Activated T-cell treated with anti-CD3 and anti-CD28 coated beads, Interleukin-2, amount 50 U/mL, for 72 hours (primary cell): ENCODE results near the gene GPA33. TPM values are rescaled to one million over a fixed set of nuclear protein-coding genes. Genes with fewer than 3 reads are reported as not detected.

Source experiments
- ATAC-seq, 2 donors: fragments of 150-1000 bp; cut with Tn5 transposase; replicated peaks in 1 of 2; 2 replicates each; pipeline ENCODE4 v1.10.0; 2021; ENCODE audit warnings: moderate library complexity in 2 of 2, mild to moderate bottlenecking in 1 of 2
- DNase-seq, 2 donors: peaks; one replicate each; pipeline ENCODE4 v3.0.0; 2021 to 2022; ENCODE audit warnings: mixed read lengths in 1 of 2
- H3K27ac Mint-ChIP-seq: one replicate; pipeline ENCODE4 v1.8.0; 2022; ENCODE audit warnings: mild to moderate bottlenecking, moderate library complexity, mixed read lengths
- H3K27me3 Mint-ChIP-seq: one replicate; pipeline ENCODE4 v1.8.0; 2022; ENCODE audit warnings: low read depth, mixed read lengths
- H3K36me3 Mint-ChIP-seq, 2 donors: one replicate each; pipeline ENCODE4 v1.8.0; 2022; ENCODE audit warnings: mixed read lengths in 2 of 2, mild to moderate bottlenecking in 1 of 2; ENCODE audit not compliant: insufficient read depth in 2 of 2
- H3K4me1 Mint-ChIP-seq: one replicate; pipeline ENCODE4 v1.8.0; 2022; ENCODE audit warnings: low read depth, mixed read lengths
- H3K4me3 Mint-ChIP-seq, 2 donors: one replicate each; pipeline ENCODE4 v1.8.0; 2022; ENCODE audit warnings: mild to moderate bottlenecking in 2 of 2, mixed read lengths in 2 of 2, moderate library complexity in 2 of 2
- H3K9me3 Mint-ChIP-seq, 2 donors: one replicate each; pipeline ENCODE4 v1.8.0; 2022; ENCODE audit warnings: mixed read lengths in 2 of 2
- total RNA-seq, 2 donors: library from RNA; stranded (reverse); gene quantifications; one replicate each; pipeline ENCODE4 v1.2.3, GENCODE V29; 2022

The GPA33 gene, protein sequence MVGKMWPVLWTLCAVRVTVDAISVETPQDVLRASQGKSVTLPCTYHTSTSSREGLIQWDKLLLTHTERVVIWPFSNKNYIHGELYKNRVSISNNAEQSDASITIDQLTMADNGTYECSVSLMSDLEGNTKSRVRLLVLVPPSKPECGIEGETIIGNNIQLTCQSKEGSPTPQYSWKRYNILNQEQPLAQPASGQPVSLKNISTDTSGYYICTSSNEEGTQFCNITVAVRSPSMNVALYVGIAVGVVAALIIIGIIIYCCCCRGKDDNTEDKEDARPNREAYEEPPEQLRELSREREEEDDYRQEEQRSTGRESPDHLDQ
- total RNA-seq = 1 to 10 TPM; 2.6 to 5.2 TPM

DNA sequence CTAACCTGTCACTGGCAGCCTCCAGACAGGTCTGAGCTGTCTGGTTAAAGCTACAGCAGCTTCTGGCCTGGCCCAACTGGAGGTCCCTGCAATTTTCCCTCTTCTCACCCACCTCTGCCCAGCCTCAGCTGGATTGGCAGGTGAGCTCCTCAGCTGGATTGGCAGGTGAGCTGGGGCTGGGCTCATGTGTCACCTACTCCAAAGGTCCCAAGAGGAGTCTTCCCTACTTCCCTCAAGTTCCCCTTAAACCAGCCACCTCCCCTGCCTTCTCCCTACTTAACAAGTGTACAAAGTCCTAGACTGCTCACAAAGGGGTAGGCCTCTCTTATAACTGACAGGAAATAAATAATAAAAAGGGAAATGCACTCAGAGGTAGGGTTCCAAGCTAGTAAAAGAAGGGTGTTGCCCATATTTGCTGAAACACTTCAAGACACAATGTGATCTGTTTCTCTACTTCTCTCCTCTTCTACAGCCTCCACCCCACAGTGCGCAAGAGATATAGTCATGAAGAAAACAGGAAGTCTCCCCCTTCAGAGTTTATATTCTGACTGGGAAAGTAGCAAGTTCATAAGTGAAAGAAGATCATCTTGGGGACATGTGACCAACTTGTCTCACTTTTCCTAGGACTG lies at the start of gene GPA33:
Gene GPA33 (minus strand): TSS at position 64 of the 629 bp plus-strand sequence. CDS start 90 bp downstream, outside the sequence.
- H3K9me3 Mint-ChIP-seq = no peaks in the 10 kb centered on the region
- H3K36me3 Mint-ChIP-seq = peaks cover 0 to 2% of the 10 kb centered on the region in 2 donors

DNA sequence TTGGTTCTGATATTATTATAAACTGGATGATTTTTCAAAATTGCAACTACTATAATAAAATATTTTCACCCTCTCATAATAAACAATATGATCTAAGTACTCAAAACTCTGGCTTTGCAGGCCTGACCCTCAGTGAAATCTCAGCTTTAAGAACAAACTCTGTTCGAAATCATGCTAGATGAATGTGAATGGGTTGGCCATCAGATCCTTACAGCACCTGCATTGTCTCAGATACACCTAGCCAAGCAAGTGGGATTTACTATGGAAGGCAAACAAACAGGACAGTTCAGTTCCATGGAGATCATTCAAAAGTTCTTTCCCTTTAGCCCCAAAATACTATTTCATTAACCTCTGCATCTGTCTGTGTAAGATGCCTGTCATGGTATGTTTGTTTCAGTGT lies 48.5 kb upstream of the GPA33 start:
- ATAC-seq (no peak), DNase-seq (no peak)
- H3K27me3 Mint-ChIP-seq = peaks cover 7% of the 10 kb centered on the region
- H3K9me3 Mint-ChIP-seq = peaks cover 0 to under 1% of the 10 kb centered on the region in 2 donors
- no peak overlapping the region for H3K27ac Mint-ChIP-seq
- H3K36me3 Mint-ChIP-seq = no peaks in the 10 kb centered on the region
- H3K4me1 Mint-ChIP-seq = no peaks in the 10 kb centered on the region
- H3K4me3 Mint-ChIP-seq = no peak overlapping the region

More for the DNA sequence above, at the start of gene GPA33:
- Mint-ChIP-seq H3K4me3 (peak within 1 kb of the TSS; percentile 76 to 86), H3K27me3 (no peaks in the 10 kb centered on the region), H3K4me1 (peaks cover 38% of the 10 kb centered on the region), H3K27ac (peak within 1 kb of the TSS; percentile 99)
- peak; percentile 88 to 93 for ATAC-seq
- DNase-seq = peak; percentile 23 to 43

DNA sequence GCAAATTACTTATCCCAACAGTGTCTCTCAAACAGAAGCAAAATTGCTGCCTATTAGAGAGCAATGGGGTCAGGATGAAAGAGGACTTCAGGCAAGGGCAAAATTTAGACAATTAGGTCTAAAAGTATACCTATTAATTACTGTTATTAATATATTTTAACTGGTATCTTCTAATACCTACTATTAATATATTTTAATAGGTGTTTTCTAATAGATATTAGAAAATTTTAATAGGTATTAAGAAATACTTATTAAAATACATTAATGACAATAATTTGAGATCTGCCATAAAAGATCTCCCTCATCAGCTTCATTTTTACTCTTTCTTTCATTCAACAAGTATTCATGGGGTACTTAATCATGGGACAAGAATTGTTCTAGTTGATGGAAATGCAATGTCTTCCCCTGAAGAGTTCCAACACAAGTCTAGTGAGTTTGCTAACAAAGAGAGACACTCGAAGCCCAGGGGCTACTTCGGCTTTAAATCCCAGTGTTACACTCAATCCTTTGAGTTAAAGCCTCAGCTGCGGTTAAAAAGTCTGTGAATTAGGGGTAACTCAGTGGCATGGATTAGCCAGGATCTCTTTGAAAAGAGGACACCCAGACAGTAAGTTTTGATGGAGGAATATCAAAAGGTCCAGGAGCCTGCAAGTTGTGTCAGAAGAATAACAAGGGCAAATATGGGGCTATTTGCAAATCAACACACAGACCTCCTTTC lies 47.8 kb upstream of the GPA33 start:
- Mint-ChIP-seq H3K4me3 (no peak overlapping the region), H3K27ac (no peak overlapping the region), H3K9me3 (no peaks in the 10 kb centered on the region), H3K36me3 (no peaks in the 10 kb centered on the region), H3K27me3 (peaks cover 7% of the 10 kb centered on the region), H3K4me1 (no peaks in the 10 kb centered on the region)
- no peak for ATAC-seq
- no peak for DNase-seq

DNA sequence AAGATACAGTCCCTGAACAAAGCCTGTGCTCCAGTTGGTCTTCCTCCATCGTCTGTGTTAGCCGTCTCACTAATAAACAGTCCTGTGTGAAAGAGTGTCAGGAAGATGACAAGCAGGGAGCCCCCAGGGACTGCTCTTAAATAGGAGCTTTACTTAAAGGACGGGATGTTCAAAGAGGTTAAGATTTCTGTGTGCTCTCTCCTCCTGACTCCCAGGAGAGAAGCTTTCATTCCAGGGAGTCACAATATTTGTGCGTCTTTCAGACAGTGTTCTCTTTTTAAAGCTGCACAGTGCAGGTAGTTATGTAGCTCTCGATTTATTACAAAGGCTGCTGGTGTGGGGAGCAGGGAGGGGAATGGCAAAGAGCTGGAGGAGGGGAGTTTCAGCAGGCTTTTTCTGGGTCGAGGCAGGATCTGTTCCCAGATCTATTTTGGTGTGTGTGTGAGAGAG lies 47.2 kb upstream of the GPA33 start:
- DNase-seq (no peak), ATAC-seq (no peak)
- no peak overlapping the region for H3K27ac Mint-ChIP-seq
- no peak overlapping the region for H3K4me3 Mint-ChIP-seq
- H3K27me3 Mint-ChIP-seq = peaks cover 10% of the 10 kb centered on the region
- no peaks in the 10 kb centered on the region for H3K9me3 Mint-ChIP-seq
- H3K36me3 Mint-ChIP-seq = no peaks in the 10 kb centered on the region
- H3K4me1 Mint-ChIP-seq = no peaks in the 10 kb centered on the region

DNA sequence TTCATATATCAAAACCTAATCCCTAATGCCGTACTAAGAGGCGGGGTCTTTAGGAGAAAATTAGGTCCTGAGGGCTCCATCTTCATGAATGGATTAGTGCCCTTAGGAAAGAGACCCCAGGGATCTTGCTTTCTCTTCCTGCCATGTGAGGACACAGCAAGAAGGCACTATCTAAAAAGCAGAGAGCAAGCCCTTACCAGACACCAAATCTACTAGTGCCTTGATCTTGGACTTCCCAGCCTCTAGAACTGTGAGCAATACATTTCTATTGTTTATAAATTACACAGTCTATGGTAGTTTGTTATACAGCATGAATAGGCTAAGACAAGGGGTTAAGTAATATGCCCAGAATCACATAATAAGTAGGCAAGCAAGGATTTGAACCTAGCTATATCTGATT lies 46.6 kb upstream of the GPA33 start:
- no peaks in the 10 kb centered on the region for H3K4me1 Mint-ChIP-seq
- H3K27me3 Mint-ChIP-seq = peaks cover 16% of the 10 kb centered on the region
- no peak for ATAC-seq
- no peak for DNase-seq
- H3K4me3 Mint-ChIP-seq = no peak overlapping the region
- no peaks in the 10 kb centered on the region for H3K9me3 Mint-ChIP-seq
- H3K36me3 Mint-ChIP-seq = no peaks in the 10 kb centered on the region
- no peak overlapping the region for H3K27ac Mint-ChIP-seq

DNA sequence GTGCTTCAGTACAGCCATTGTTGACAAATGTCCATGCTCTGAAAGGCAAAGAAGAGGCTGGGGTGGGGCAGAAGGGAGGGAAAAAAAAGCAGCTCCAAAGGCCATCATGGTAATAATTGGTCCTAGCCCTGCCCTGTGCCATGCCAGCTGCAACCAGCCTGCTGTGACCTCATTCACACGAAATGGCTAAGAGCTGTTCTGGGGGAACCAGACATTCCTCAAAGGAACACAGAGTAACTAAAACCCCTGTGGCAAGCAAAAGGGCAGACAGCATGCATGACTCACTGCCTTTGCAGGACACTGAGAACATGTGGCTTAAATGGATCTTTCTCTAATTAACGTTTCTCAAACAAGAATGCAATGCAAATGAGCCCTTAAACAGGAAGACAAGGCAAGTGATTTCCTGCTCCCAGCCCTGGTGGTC lies 46.0 kb upstream of the GPA33 start:
- peaks cover 16% of the 10 kb centered on the region for H3K27me3 Mint-ChIP-seq

DNA sequence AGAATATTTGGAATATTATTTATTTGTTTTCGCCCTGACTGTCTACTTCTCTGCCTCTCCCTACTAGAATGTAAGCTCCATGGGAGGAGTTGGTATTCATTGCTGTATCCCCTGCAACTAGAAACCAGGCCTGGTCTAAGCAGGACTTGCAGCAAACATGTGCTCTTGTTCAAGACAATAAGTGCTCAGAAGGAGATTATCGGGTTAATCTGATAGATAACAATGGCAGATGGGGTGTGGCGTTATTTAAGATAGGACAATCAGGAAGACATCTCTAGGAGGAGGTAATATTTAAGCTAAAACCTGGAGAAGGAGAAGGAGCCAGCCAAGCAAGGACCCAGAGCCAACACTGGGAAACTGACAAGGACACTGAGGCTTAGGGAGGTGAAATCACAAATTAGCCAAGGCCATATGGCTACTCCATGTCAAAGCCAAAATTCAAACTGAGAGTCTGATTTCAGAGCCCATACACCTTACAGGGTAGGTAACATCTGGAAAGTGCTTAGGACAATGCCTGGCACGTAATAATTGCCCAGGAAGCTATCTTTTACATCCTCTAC lies 45.2 kb upstream of the GPA33 start:
- no peak overlapping the region for H3K27ac Mint-ChIP-seq
- ATAC-seq = no peak
- H3K36me3 Mint-ChIP-seq = no peaks in the 10 kb centered on the region
- no peaks in the 10 kb centered on the region for H3K9me3 Mint-ChIP-seq
- no peaks in the 10 kb centered on the region for H3K4me1 Mint-ChIP-seq
- H3K27me3 Mint-ChIP-seq = peaks cover 16% of the 10 kb centered on the region
- H3K4me3 Mint-ChIP-seq = no peak overlapping the region
- no peak for DNase-seq

More for the DNA sequence above, 46.0 kb upstream of the GPA33 start:
- no peaks in the 10 kb centered on the region for H3K4me1 Mint-ChIP-seq
- no peak overlapping the region for H3K4me3 Mint-ChIP-seq
- DNase-seq = no peak
- no peak for ATAC-seq
- H3K27ac Mint-ChIP-seq = no peak overlapping the region
- H3K36me3 Mint-ChIP-seq = no peaks in the 10 kb centered on the region
- no peaks in the 10 kb centered on the region for H3K9me3 Mint-ChIP-seq

DNA sequence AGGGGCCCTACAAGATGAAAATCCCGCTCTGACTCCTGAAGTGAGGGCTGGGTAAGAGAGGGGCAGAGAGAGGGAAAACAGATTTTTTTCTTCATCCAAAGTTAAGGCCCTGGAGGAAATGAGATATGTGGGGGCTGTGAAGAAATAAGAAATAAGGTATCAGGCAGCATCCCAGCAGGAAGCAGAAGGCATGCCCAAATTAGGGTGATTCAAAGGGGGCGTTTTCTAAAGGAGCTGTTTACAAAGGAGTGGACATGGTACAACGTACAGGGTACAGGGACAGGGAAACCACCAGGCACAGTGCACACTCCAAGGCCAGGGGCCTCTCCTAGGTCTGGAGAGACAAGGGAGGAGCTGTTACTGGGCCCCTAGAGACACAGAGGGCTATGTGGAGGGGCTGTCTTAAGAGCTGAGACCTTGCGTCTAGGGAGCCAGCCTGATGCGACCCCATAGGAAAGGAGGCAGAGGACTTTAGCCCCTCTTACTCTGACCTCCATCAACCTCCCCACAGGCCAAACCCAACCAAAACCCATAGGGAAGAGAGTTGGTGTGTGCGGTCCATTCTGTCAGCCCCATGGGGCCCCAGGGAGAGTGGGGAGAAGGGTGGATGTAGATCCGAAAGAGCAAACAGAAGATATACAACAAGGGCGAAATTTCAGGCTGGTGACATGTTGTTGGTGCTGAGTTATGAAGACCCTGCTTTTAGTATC lies 42.3 kb upstream of the GPA33 start:
- H3K36me3 Mint-ChIP-seq = no peaks in the 10 kb centered on the region
- no peak overlapping the region for H3K27ac Mint-ChIP-seq
- H3K27me3 Mint-ChIP-seq = peaks cover 30% of the 10 kb centered on the region
- no peak for DNase-seq
- ATAC-seq = no peak
- no peaks in the 10 kb centered on the region for H3K4me1 Mint-ChIP-seq
- H3K4me3 Mint-ChIP-seq = no peak overlapping the region
- H3K9me3 Mint-ChIP-seq = no peaks in the 10 kb centered on the region

DNA sequence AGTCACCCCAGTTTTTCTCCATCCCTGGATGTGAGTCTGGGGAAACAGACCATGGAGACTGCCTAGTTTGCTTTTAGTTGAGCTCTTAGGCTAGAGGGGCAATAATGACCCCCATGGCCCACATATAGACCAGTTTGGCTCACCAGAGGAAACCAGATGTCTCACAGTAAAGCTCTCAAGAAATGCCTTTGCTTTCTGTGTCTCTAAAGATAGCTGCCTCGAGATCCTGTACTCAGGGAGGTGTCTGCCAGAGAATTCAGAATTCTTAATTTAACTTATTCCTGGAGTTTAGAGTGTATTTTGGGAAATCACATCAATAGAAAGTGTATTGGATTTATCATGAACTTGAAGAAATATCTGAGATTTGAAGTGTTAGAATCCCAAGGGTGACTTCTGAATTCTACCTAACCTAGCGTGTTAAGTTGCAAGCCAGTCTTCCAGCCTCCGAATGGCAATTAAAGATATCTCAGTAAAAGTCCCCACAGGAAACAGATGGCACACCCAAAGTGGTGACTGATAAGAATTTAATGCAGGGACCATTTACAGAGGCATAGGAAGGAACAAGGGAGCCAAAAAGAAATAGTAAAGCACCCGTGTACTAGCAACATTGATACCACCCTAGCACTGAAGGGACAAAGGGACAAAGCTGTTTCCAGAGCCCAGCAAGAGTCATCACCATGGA lies 40.8 kb upstream of the GPA33 start:
- Mint-ChIP-seq H3K9me3 (no peaks in the 10 kb centered on the region), H3K27me3 (peaks cover 29% of the 10 kb centered on the region), H3K36me3 (no peaks in the 10 kb centered on the region), H3K27ac (no peak overlapping the region), H3K4me3 (no peak overlapping the region), H3K4me1 (no peaks in the 10 kb centered on the region)
- DNase-seq = no peak
- no peak for ATAC-seq

DNA sequence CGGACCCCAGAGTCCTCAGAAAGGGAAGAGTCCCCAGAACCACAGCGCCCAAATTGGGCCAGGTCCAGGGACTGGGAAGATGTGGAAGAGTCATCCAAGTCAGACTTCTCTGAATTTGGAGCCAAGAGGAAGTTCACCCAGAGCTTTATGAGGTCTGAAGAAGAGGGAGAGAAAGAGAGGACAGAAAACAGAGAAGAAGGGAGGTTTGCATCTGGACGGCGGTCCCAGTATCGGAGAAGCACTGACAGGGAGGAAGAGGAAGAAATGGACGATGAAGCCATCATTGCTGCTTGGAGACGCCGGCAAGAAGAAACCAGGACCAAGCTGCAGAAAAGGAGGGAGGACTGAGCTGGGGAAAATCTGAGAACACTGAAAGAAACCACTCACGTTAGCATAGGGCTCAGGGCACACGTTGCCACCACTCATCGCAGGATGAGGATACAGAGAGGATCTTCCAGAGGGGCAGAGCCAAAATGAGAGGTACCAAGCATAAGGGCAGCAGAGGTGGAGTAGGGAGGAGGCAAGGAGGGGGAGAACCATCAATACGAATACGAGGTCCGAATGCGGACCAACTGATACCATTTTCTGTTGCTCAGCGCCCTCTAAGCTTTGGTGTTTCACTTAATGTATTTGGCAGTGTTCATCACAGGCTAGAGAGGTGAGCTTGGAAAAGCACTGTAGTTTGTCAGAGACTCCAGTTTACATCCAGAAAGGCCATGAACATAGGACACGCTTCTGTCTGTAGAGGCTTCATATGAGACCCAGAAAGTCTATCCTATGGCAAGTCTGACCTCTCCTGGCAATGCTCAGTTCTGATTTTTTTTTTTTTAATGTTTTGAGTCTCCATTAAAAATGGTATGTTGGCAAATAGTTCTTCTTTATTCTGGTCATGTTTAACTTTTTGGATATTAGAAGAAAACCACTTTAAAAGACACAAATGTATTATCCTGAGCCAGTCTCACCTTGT lies 38.4 kb upstream of the GPA33 start:
- Mint-ChIP-seq H3K9me3 (no peaks in the 10 kb centered on the region), H3K4me3 (no peak overlapping the region), H3K36me3 (no peaks in the 10 kb centered on the region), H3K27me3 (peaks cover 29% of the 10 kb centered on the region), H3K27ac (no peak overlapping the region), H3K4me1 (no peaks in the 10 kb centered on the region)
- DNase-seq (no peak), ATAC-seq (no peak)

DNA sequence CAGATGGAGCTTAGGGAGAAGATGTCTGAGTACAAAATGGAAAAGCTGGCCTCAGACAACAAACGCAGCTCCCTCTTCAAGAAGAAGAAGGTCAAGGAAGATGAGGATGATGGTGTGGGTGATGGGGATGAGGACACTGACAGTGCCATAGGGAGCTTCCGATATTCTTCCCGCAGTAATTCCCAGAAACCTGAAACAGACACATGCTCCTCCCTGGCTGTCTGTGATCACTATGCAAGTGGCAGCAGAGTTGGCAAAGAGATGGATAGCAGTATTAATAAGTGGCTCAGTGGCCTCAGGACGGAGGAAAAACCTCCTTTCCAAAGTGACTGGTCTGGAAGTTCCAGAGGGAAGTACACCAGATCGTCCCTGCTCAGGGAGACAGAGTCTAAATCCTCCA lies 37.5 kb upstream of the GPA33 start:
- Mint-ChIP-seq H3K4me3 (no peak overlapping the region), H3K36me3 (no peaks in the 10 kb centered on the region), H3K4me1 (no peaks in the 10 kb centered on the region), H3K27me3 (peaks cover 28% of the 10 kb centered on the region), H3K9me3 (no peaks in the 10 kb centered on the region), H3K27ac (no peak overlapping the region)
- ATAC-seq (no peak), DNase-seq (no peak)
